PC-9 (cell line): ENCODE data around the gene SEMA4F. TPM values are rescaled to one million over a fixed set of nuclear protein-coding genes. Genes with fewer than 3 reads are reported as not detected.
A peak's percentile ranks its signal among the peaks of the same experiment; 100 is the strongest.

Experiments used
- BruUV-seq: library from RNA; stranded (reverse); fragments of 400-500 nt; replicated peaks from 2 replicates; lab custom pipeline; 2021; lab: Mats Ljungman, UMichigan
- CTCF ChIA-PET: fragments of 300-600 bp; sonication (Branson Sonifier 250); formaldehyde crosslinking; loops from one replicate; lab custom pipeline; 2022; ENCODE audit warnings: antibody characterized with exemption; lab: Charles Lee
- POLR2A ChIA-PET: fragments of 300-600 bp; sonication (Branson Sonifier 250); formaldehyde crosslinking; loops from one replicate; lab custom pipeline; 2022; ENCODE audit warnings: antibody characterized with exemption; ENCODE audit not compliant: unreplicated experiment; lab: Charles Lee
- DNase-seq, 2 experiments: peaks; one replicate each; pipeline versions ENCODE4 v3.0.0 to v3.0.0-alpha.2; 2015 to 2022; ENCODE audit warnings: mixed read lengths in 1 of 2
- H2AFZ ChIP-seq: fragments of 200-600 bp; sonication (generic); 2 replicates; pipeline ENCODE4 v1.8.1; 2017; ENCODE audit warnings: antibody characterized with exemption
- H3F3A ChIP-seq: fragments of 200-600 bp; sonication (generic); 2 replicates; pipeline ENCODE4 v1.8.1; 2017; ENCODE audit warnings: antibody characterized with exemption, mild to moderate bottlenecking, low read depth; ENCODE audit not compliant: insufficient read depth
- H3K27ac ChIP-seq: fragments of 200-600 bp; sonication (generic); 2 replicates; pipeline ENCODE4 v1.6.1; 2016; ENCODE audit warnings: mixed run types
- H3K27me3 ChIP-seq: fragments of 200-600 bp; sonication (generic); 2 replicates; pipeline ENCODE4 v1.6.1; 2016; ENCODE audit warnings: low read depth, mixed run types; ENCODE audit not compliant: insufficient read depth
- H3K36me3 ChIP-seq: fragments of 200-600 bp; sonication (generic); 2 replicates; pipeline ENCODE4 v1.6.1; 2016; ENCODE audit warnings: low read depth, mixed run types
- H3K4me1 ChIP-seq: fragments of 200-600 bp; sonication (generic); replicated peaks from 2 replicates; pipeline ENCODE4 v1.6.1; 2016; ENCODE audit warnings: mixed run types; ENCODE audit not compliant: insufficient read depth
- H3K4me2 ChIP-seq: fragments of 200-600 bp; sonication (generic); 2 replicates; pipeline ENCODE4 v1.6.1; 2017; ENCODE audit warnings: mixed run types
- H3K4me3 ChIP-seq: fragments of 200-600 bp; sonication (generic); 2 replicates; pipeline ENCODE4 v1.6.1; 2016; ENCODE audit warnings: mixed run types
- H3K79me2 ChIP-seq: fragments of 200-600 bp; sonication (generic); 2 replicates; pipeline ENCODE4 v1.6.1; 2017; ENCODE audit warnings: low read depth, mixed run types
- H3K9me2 ChIP-seq: fragments of 200-600 bp; sonication (generic); 2 replicates; pipeline ENCODE4 v1.8.1; 2017; ENCODE audit warnings: mild to moderate bottlenecking; ENCODE audit not compliant: insufficient read depth
- H3K9me3 ChIP-seq: fragments of 200-600 bp; sonication (generic); 2 replicates; pipeline ENCODE4 v1.8.1; 2016; ENCODE audit warnings: low read depth; ENCODE audit not compliant: insufficient read depth
- H4K20me1 ChIP-seq: fragments of 200-600 bp; sonication (generic); 2 replicates; pipeline ENCODE4 v1.8.1; 2017; ENCODE audit not compliant: insufficient read depth
- CTCF ChIP-seq: fragments of 200-600 bp; sonication (generic); conservative IDR thresholded peaks from 2 replicates; pipeline ENCODE4 v1.6.1; 2017; ENCODE audit warnings: mixed run types, antibody characterized with exemption, mild to moderate bottlenecking, moderate library complexity
- EZH2 ChIP-seq: fragments of 200-600 bp; sonication (generic); IDR thresholded peaks from 2 replicates; pipeline ENCODE4 v1.8.0; 2017; ENCODE audit warnings: antibody characterized with exemption, low read depth
- intact Hi-C: fragments of 100-400 bp; cut with micrococcal nuclease; formaldehyde crosslinking; loops from one replicate; pipeline ENCODE4 v1.10.0; 2022; ENCODE audit not compliant: unreplicated experiment
- total RNA-seq: library from RNA; stranded (reverse); gene quantifications from 2 replicates; pipeline ENCODE4 v1.2.3, GENCODE V29; 2021

The SEMA4F gene
- total RNA-seq, 1 experiment from 2014 or later, result 12.3 TPM

- TF ChIP-seq CTCF (no peak), EZH2 (no peak)
Observed at GRCh38 chr2:74645344-74645743, 8.7 kb upstream of the SEMA4F start.

GRCh38 chr2:74646201-74646600 lies 7.8 kb upstream of the SEMA4F start:
- Histone ChIP-seq H3K4me3 (no peak overlapping the region), H3K4me1 (no peaks in the 10 kb centered on the region), H3K4me2 (0 out of 2 replicates have a peak overlapping the region, but pooled peaks have one; percentile 62), H3F3A (0 out of 2 replicates have a peak, but pooled peaks cover 4% of the 10 kb centered on the region), H3K36me3 (no peaks in the 10 kb centered on the region), H3K79me2 (no peaks in the 10 kb centered on the region), H3K27ac (no peak overlapping the region), H3K9me3 (no peaks in the 10 kb centered on the region), H2AFZ (no peak overlapping the region), H3K9me2 (no peaks in the 10 kb centered on the region), H4K20me1 (no peaks in the 10 kb centered on the region), H3K27me3 (no peaks in the 10 kb centered on the region)
- CTCF ChIA-PET, result no interaction called here
- intact Hi-C loops, result no loop called here
- BruUV-seq, result no TSS peak
- DNase-seq, result no peak
- TF ChIP-seq CTCF, result no peak
- TF ChIP-seq EZH2, result no peak
- POLR2A ChIA-PET, result no interaction called here

More at GRCh38 chr2:74645344-74645743, 8.7 kb upstream of the SEMA4F start:
- CTCF ChIA-PET, result no interaction called here
- H3K27me3 ChIP-seq, result no peaks in the 10 kb centered on the region
- no peaks in the 10 kb centered on the region for H3K79me2 ChIP-seq
- H3K36me3 ChIP-seq, result no peaks in the 10 kb centered on the region
- H3K9me2 ChIP-seq, result no peaks in the 10 kb centered on the region
- intact Hi-C loops, result no loop called here
- no peak for DNase-seq
- no peak overlapping the region for H3K4me2 ChIP-seq
- no peak overlapping the region for H3K4me3 ChIP-seq
- H2AFZ ChIP-seq, result no peak overlapping the region
- 0 out of 2 replicates have a peak, but pooled peaks cover 4% of the 10 kb centered on the region for H3F3A ChIP-seq
- H3K27ac ChIP-seq, result no peak overlapping the region
- H4K20me1 ChIP-seq, result no peaks in the 10 kb centered on the region
- POLR2A ChIA-PET, result no interaction called here
- no TSS peak for BruUV-seq
- H3K9me3 ChIP-seq, result no peaks in the 10 kb centered on the region
- no peaks in the 10 kb centered on the region for H3K4me1 ChIP-seq

DNA sequence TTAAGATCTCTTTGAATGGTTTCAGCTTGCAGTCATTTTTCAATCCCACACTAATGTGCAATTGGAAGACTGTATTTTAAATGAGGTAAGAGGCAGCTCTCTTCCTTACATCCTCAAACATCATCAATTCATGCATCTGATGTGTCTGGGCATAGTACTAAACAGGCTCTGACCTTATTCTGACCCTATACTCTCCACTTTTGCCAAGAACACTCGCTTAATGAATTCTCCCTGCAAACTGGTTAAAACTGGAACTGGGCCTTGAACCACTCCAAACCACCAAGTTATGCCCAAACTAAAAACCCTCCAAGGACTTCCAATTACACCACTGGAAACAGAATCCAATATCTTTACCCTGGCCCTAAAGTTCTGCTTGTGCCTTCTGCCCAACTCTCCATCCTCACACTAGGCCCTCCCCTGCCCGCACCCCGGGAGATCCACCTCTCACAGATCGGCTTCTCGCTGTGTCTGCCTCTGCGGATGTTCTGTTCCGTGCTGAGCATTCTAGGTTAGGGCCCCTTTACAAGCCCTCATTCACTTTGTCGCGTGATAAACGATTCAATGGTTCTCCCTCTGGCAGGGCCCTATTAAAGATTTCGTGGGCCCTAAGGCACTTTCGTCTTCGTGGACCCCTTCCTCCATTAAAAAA lies 7.1 kb upstream of the SEMA4F start:
- BruUV-seq, result TSS peak; percentile 49
- H3K4me1 ChIP-seq, result no peaks in the 10 kb centered on the region
- no peaks in the 10 kb centered on the region for H4K20me1 ChIP-seq
- DNase-seq, result no peak
- CTCF ChIA-PET, result no interaction called here
- no peaks in the 10 kb centered on the region for H3K79me2 ChIP-seq
- H3K27me3 ChIP-seq, result no peaks in the 10 kb centered on the region
- POLR2A ChIA-PET, result no interaction called here
- TF ChIP-seq EZH2 (no peak), CTCF (no peak)
- no peak overlapping the region for H3K27ac ChIP-seq
- intact Hi-C loops, result no loop called here
- no peak overlapping the region for H2AFZ ChIP-seq
- H3K36me3 ChIP-seq, result no peaks in the 10 kb centered on the region
- 0 out of 2 replicates have a peak, but pooled peaks cover 4% of the 10 kb centered on the region for H3F3A ChIP-seq
- H3K4me2 ChIP-seq, result peak overlapping the region; percentile 62
- H3K4me3 ChIP-seq, result peak overlapping the region; percentile 55; the same call in 1 of the 2 replicates
- H3K9me3 ChIP-seq, result no peaks in the 10 kb centered on the region
- H3K9me2 ChIP-seq, result no peaks in the 10 kb centered on the region
